Measurements from ENCODE around the gene MBNL1.

DNA sequence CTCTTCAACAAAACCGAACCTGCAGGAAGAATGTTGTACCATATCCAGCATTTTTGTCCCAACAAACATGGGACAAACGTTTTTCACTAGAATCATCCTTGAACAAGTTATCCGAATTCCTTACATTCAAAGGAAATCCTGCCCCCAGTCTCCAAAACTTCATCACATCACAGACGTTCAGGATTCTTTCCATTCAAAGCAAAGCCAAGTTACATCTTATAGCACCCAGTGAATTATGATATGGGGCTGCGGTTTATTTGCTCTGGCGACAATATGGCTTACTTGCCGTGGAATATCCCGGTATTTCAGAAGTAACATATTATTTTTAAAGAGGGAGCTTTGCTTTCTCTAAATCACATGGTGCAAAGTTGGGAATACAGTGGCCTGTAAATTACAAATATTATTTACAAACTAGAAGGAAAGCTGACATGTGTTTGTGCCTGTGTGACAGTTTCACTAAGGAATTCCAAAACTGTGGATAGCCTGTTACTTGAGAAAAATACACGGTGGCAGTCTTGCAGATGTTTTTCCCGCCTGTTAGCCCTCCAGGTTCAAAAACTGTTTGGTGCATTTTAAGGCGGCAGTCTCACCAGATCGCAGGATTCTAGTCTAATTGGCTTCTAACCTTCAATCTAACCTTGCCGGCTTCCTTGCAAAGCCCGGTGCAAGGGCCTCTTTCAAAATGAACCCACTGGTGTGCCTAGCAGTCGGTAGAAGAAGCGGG is 736 bp upstream of the MBNL1 start:
- TF ChIP-seq, protein P1, sequence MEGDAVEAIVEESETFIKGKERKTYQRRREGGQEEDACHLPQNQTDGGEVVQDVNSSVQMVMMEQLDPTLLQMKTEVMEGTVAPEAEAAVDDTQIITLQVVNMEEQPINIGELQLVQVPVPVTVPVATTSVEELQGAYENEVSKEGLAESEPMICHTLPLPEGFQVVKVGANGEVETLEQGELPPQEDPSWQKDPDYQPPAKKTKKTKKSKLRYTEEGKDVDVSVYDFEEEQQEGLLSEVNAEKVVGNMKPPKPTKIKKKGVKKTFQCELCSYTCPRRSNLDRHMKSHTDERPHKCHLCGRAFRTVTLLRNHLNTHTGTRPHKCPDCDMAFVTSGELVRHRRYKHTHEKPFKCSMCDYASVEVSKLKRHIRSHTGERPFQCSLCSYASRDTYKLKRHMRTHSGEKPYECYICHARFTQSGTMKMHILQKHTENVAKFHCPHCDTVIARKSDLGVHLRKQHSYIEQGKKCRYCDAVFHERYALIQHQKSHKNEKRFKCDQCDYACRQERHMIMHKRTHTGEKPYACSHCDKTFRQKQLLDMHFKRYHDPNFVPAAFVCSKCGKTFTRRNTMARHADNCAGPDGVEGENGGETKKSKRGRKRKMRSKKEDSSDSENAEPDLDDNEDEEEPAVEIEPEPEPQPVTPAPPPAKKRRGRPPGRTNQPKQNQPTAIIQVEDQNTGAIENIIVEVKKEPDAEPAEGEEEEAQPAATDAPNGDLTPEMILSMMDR (IDR thresholded peaks at IDR 0.05; ENCODE audit: borderline replicate concordance, extremely low read depth, low read length, poor library complexity, severe bottlenecking): no peak
- no peak for TF ChIP-seq EZH2 (IDR thresholded peaks at IDR 0.05; ENCODE audit: borderline replicate concordance, low read depth, low read length, severe bottlenecking)

Measured in DND-41 (cell line).